Adrenal gland (tissue), 5 donors: Measurements from ENCODE around the gene KCTD10.

Experiments
- POLR2A ChIP-seq, 2 donors: fragments of 450-650 bp; IDR thresholded peaks; one replicate each; pipeline ENCODE4 v1.6.1; 2017; ENCODE audit warnings: antibody characterized with exemption in 2 of 2, mild to moderate bottlenecking in 2 of 2, moderate library complexity in 1 of 2
- TF ChIP-seq, protein P1 (sequence below), 6 experiments: fragments of 450-650 bp in 4 of 6; fragments of 200-600 bp in 2 of 6; sonication (generic) in 1 of 6; IDR thresholded peaks; 1 replicate in 5 of 6; 2 replicates in 1 of 6; pipeline versions ENCODE4 v1.5.1 to v1.8.0; 2016 to 2021; ENCODE audit warnings: antibody characterized with exemption in 6 of 6, mild to moderate bottlenecking in 2 of 6, moderate library complexity in 1 of 6
- donor health status: DM: no; HTN: no; CAD: no.

DNA sequence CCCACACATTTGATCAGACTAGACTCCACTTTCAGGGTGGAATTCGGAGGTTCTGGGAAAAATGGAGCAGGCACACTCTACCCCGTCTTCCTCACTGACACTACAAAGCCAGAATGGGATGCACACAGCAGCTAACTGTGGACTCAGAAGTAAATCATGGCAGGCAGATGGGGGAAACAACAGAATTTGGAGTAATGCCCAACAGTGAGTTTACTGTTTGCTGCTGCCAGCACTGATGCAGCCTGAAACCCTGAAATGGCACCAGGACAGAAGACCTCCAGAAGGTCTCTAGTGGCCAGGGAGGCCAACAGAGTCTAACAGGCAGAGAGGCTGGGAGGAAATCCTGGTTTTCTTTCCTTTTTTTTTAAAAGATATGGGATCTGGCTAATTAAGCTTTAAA lies 24.6 kb downstream of the KCTD10 start:
- no peak for TF ChIP-seq POLR2A (IDR thresholded peaks at IDR 0.05)
- TF ChIP-seq, protein P1, sequence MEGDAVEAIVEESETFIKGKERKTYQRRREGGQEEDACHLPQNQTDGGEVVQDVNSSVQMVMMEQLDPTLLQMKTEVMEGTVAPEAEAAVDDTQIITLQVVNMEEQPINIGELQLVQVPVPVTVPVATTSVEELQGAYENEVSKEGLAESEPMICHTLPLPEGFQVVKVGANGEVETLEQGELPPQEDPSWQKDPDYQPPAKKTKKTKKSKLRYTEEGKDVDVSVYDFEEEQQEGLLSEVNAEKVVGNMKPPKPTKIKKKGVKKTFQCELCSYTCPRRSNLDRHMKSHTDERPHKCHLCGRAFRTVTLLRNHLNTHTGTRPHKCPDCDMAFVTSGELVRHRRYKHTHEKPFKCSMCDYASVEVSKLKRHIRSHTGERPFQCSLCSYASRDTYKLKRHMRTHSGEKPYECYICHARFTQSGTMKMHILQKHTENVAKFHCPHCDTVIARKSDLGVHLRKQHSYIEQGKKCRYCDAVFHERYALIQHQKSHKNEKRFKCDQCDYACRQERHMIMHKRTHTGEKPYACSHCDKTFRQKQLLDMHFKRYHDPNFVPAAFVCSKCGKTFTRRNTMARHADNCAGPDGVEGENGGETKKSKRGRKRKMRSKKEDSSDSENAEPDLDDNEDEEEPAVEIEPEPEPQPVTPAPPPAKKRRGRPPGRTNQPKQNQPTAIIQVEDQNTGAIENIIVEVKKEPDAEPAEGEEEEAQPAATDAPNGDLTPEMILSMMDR (IDR thresholded peaks at IDR 0.05) = no peak
